ENCODE results near the gene IPO13. TPM values are rescaled to one million over a fixed set of nuclear protein-coding genes. Genes with fewer than 3 reads are reported as not detected.

Gene IPO13
- total RNA-seq, 2 experiments from 2014 or later: 6.3 to 7.4 TPM

DNA sequence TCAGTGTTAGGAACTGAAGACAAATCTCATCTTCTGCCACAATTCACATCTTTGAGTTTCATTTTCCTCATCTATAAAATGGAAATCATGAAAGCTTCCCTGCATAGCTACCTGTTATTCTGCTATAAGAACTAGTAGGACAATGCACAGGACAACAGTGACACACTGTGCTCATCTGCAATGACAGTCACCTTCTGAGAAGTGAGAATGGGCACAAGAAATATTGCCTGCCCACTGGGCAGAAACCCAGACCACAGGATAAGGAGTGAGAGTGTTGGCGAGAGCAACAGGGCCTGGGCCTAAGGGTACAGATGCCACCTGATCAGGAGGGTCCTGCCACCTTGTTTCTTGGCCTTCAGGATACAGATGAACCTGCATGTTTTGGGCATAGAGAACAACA lies 36.4 kb upstream of the IPO13 start:
- POLR2A ChIA-PET: no interaction called here
- Histone ChIP-seq H3K27ac (ENCODE audit: low read depth in 1 of 2, low read length in 2 of 2) (no peak overlapping the region), H3K9me3 (ENCODE audit: control insufficient read depth in 1 of 2, insufficient read depth in 1 of 2, low read length in 2 of 2) (no peaks in the 10 kb centered on the region), H3K4me3 (ENCODE audit: low read length) (no peak overlapping the region), H3K4me1 (ENCODE audit: insufficient read depth, low read length) (no peaks in the 10 kb centered on the region), H3K27me3 (ENCODE audit: control insufficient read depth in 1 of 2, insufficient read depth in 2 of 2, low read length in 2 of 2) (no peaks in the 10 kb centered on the region), H3K36me3 (ENCODE audit: insufficient read depth, low read length) (peaks cover 3% of the 10 kb centered on the region)
- no peak for DNase-seq
- CTCF ChIA-PET: no interaction called here
- no peak for TF ChIP-seq CTCF (IDR thresholded peaks at IDR 0.05)
- intact Hi-C loops (cut with DNase I, micrococcal nuclease): no loop called here
- Mint-ChIP-seq H3K27ac (no peak overlapping the region), H3K27me3 (no peaks in the 10 kb centered on the region), H3K4me1 (ENCODE audit: low read depth) (no peaks in the 10 kb centered on the region), H3K36me3 (ENCODE audit: low read depth) (peaks cover 24% of the 10 kb centered on the region), H3K4me3 (no peak overlapping the region), H3K9me3 (no peaks in the 10 kb centered on the region)
- ATAC-seq (ENCODE audit: poor library complexity): no peak

GRCh38 chr1:43912607-43913006 lies 34.1 kb upstream of the IPO13 start:
- POLR2A ChIA-PET: no interaction called here
- no peak for ATAC-seq (ENCODE audit: poor library complexity)

DNA sequence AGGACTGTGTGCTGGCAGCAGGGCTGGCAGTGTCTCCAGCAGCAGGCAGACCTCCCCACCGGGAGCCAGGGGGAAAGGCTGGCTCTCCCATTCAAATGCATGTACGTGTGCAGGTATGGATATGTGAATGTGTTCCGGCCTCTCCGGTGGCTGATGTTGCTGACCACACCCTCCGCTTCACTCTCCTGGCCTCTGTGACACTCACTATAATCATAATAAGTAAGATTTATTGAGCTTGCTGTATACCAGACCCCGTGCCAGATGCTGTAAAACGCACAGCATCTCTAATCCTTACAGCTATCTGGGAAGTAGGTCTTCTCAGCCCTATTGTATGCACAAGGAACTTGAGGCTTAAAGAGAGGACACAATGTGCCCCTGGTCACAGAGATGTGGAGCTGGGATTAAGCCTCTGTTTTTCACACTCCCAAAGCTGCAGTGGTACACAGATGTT lies 33.7 kb upstream of the IPO13 start:
- H3K9me3 Mint-ChIP-seq: no peaks in the 10 kb centered on the region
- no peak overlapping the region for H3K4me3 Mint-ChIP-seq
- no peak for ATAC-seq (ENCODE audit: poor library complexity)
- intact Hi-C loops (cut with DNase I, micrococcal nuclease): no loop called here
- Histone ChIP-seq H3K36me3 (ENCODE audit: insufficient read depth, low read length) (peaks cover 3% of the 10 kb centered on the region), H3K27me3 (ENCODE audit: control insufficient read depth in 1 of 2, insufficient read depth in 2 of 2, low read length in 2 of 2) (no peaks in the 10 kb centered on the region), H3K4me3 (ENCODE audit: low read length) (no peak overlapping the region), H3K4me1 (ENCODE audit: insufficient read depth, low read length) (no peaks in the 10 kb centered on the region), H3K27ac (ENCODE audit: low read depth in 1 of 2, low read length in 2 of 2) (no peak overlapping the region), H3K9me3 (ENCODE audit: control insufficient read depth in 1 of 2, insufficient read depth in 1 of 2, low read length in 2 of 2) (no peaks in the 10 kb centered on the region)
- POLR2A ChIA-PET: no interaction called here
- DNase-seq: no peak
- no peak for TF ChIP-seq CTCF (IDR thresholded peaks at IDR 0.05)
- CTCF ChIA-PET: no interaction called here
- peaks cover 14% of the 10 kb centered on the region for H3K36me3 Mint-ChIP-seq (ENCODE audit: low read depth)
- no peaks in the 10 kb centered on the region for H3K4me1 Mint-ChIP-seq (ENCODE audit: low read depth)
- no peaks in the 10 kb centered on the region for H3K27me3 Mint-ChIP-seq
- H3K27ac Mint-ChIP-seq: no peak overlapping the region

More at GRCh38 chr1:43912607-43913006, 34.1 kb upstream of the IPO13 start:
- intact Hi-C loops (cut with DNase I, micrococcal nuclease): no loop called here
- Mint-ChIP-seq H3K4me1 (ENCODE audit: low read depth) (no peaks in the 10 kb centered on the region), H3K9me3 (no peaks in the 10 kb centered on the region), H3K27ac (no peak overlapping the region), H3K4me3 (no peak overlapping the region), H3K27me3 (no peaks in the 10 kb centered on the region), H3K36me3 (ENCODE audit: low read depth) (peaks cover 17% of the 10 kb centered on the region)
- H3K36me3 ChIP-seq (ENCODE audit: insufficient read depth, low read length): peaks cover 3% of the 10 kb centered on the region
- H3K27ac ChIP-seq (ENCODE audit: low read depth in 1 of 2, low read length in 2 of 2): no peak overlapping the region
- H3K4me1 ChIP-seq (ENCODE audit: insufficient read depth, low read length): no peaks in the 10 kb centered on the region
- no peaks in the 10 kb centered on the region for H3K9me3 ChIP-seq (ENCODE audit: control insufficient read depth in 1 of 2, insufficient read depth in 1 of 2, low read length in 2 of 2)
- H3K4me3 ChIP-seq (ENCODE audit: low read length): no peak overlapping the region
- CTCF ChIA-PET: no interaction called here
- no peak for TF ChIP-seq CTCF (IDR thresholded peaks at IDR 0.05)
- DNase-seq: no peak
- no peaks in the 10 kb centered on the region for H3K27me3 ChIP-seq (ENCODE audit: control insufficient read depth in 1 of 2, insufficient read depth in 2 of 2, low read length in 2 of 2)

Data from CD4-positive, alpha-beta T cell (primary cell).